Measurements from ENCODE around the gene UBL4A. TPM values are rescaled to one million over a fixed set of nuclear protein-coding genes. Genes with fewer than 3 reads are reported as not detected.

UBL4A gene
- total RNA-seq, 2 donors from 2014 or later, result 29.1 to 35.9 TPM

- H3K27ac Mint-ChIP-seq, result no peak overlapping the region
- H3K9me3 Mint-ChIP-seq, result peaks cover 67% of the 10 kb centered on the region
- H3K36me3 Mint-ChIP-seq (ENCODE audit: low read depth), result peaks cover 14% of the 10 kb centered on the region
These were observed 46.6 kb downstream of the UBL4A start for GRCh38 chrX:154439841-154440240.

GRCh38 chrX:154437971-154438893 is 48.2 kb downstream of the UBL4A start:
- H3K27ac ChIP-seq (ENCODE audit: low read depth, low read length), result peak overlapping the region; percentile 71
- H3K36me3 Mint-ChIP-seq (ENCODE audit: low read depth), result peaks cover 18% of the 10 kb centered on the region

More at GRCh38 chrX:154439841-154440240, 46.6 kb downstream of the UBL4A start:
- Mint-ChIP-seq H3K27me3 (ENCODE audit: insufficient read depth) (no peaks in the 10 kb centered on the region), H3K4me3 (no peak overlapping the region), H3K4me1 (no peaks in the 10 kb centered on the region)
- H3K4me3 ChIP-seq (ENCODE audit: low read length), result no peak overlapping the region
- H3K36me3 ChIP-seq (ENCODE audit: control insufficient read depth, insufficient read depth, low read length), result peaks cover 22% of the 10 kb centered on the region
- H3K9me3 ChIP-seq (ENCODE audit: control insufficient read depth, low read length), result no peaks in the 10 kb centered on the region
- no peaks in the 10 kb centered on the region for H3K27me3 ChIP-seq (ENCODE audit: control insufficient read depth, insufficient read depth, low read length, poor library complexity, severe bottlenecking)
- no peak overlapping the region for H3K9ac ChIP-seq (ENCODE audit: extremely low read depth, low read length, poor library complexity, severe bottlenecking)
- no peak for DNase-seq
- WGBS, 2 experiments (ENCODE audit: insufficient coverage in 1 of 2, insufficient read length in 1 of 2), result 95 to 98% methylated on average over 11 to 12 of the region's 18 CpGs
- TF ChIP-seq CTCF (conservative IDR thresholded peaks at IDR 0.05), result no peak
- no peak overlapping the region for H3K27ac ChIP-seq (ENCODE audit: low read depth, low read length)
- H3K4me1 ChIP-seq (ENCODE audit: control insufficient read depth, insufficient read depth, low read length), result no peaks in the 10 kb centered on the region

More at GRCh38 chrX:154437971-154438893, 48.2 kb downstream of the UBL4A start:
- Histone ChIP-seq H3K4me3 (ENCODE audit: low read length) (peak overlapping the region; percentile 85), H3K36me3 (ENCODE audit: control insufficient read depth, insufficient read depth, low read length) (peaks cover 22% of the 10 kb centered on the region), H3K9me3 (ENCODE audit: control insufficient read depth, low read length) (no peaks in the 10 kb centered on the region), H3K27me3 (ENCODE audit: control insufficient read depth, insufficient read depth, low read length, poor library complexity, severe bottlenecking) (no peaks in the 10 kb centered on the region), H3K9ac (ENCODE audit: extremely low read depth, low read length, poor library complexity, severe bottlenecking) (no peak overlapping the region), H3K4me1 (ENCODE audit: control insufficient read depth, insufficient read depth, low read length) (no peaks in the 10 kb centered on the region)
- Mint-ChIP-seq H3K4me1 (no peaks in the 10 kb centered on the region), H3K27me3 (ENCODE audit: insufficient read depth) (no peaks in the 10 kb centered on the region), H3K27ac (no peak overlapping the region), H3K4me3 (peak overlapping the region; percentile 78), H3K9me3 (peaks cover 75% of the 10 kb centered on the region)
- no peak for TF ChIP-seq CTCF (conservative IDR thresholded peaks at IDR 0.05)
- 67 to 85% methylated on average over 8 to 26 of the region's 28 CpGs for WGBS, 2 experiments (ENCODE audit: insufficient coverage in 1 of 2, insufficient read length in 1 of 2)
- no peak for DNase-seq
